BLaER1 treated with 17β-estradiol and CSF1 and Interleukin-3, amounts not matched to agents 10 nM and 100 nM (cell line): ENCODE data around the gene MYDGF.

ENCODE experiments used
- H3K27ac ChIP-seq, 11 experiments: shearing (Covaris generic); formaldehyde crosslinking; 2 replicates each; pipeline ENCODE4 v1.8.1; 2022
- H3K27me3 ChIP-seq, 11 experiments: shearing (Covaris generic); formaldehyde crosslinking; 2 replicates each; pipeline ENCODE4 v1.8.1; 2022
- H3K36me3 ChIP-seq, 11 experiments: shearing (Covaris generic); formaldehyde crosslinking; 2 replicates each; pipeline ENCODE4 v1.8.1; 2022
- H3K4me1 ChIP-seq, 10 experiments: shearing (Covaris generic); formaldehyde crosslinking; 2 replicates each; pipeline ENCODE4 v1.8.1; 2022
- H3K4me2 ChIP-seq, 11 experiments: shearing (Covaris generic); formaldehyde crosslinking; 2 replicates each; pipeline ENCODE4 v1.8.1; 2022
- H3K4me3 ChIP-seq, 10 experiments: shearing (Covaris generic); formaldehyde crosslinking; 2 replicates each; pipeline ENCODE4 v1.8.1; 2022
- H3K9ac ChIP-seq, 11 experiments: shearing (Covaris generic); formaldehyde crosslinking; 2 replicates each; pipeline ENCODE4 v1.8.1; 2022
- H3K9me3 ChIP-seq, 11 experiments: shearing (Covaris generic); formaldehyde crosslinking; replicated peaks in 1 of 11; 2 replicates each; pipeline ENCODE4 v1.8.1; 2022
- H4K20me1 ChIP-seq, 11 experiments: shearing (Covaris generic); formaldehyde crosslinking; 2 replicates each; pipeline ENCODE4 v1.8.1; 2022
- Cebpa-rat ChIP-seq, 11 experiments: shearing (Covaris generic); IDR thresholded peaks; 2 replicates each; pipeline ENCODE4 v1.8.1; 2022

MYDGF gene

GRCh38 chr19:4676955-4677731, 7.0 kb upstream of the MYDGF start:
- no peaks in the 10 kb centered on the region for H3K27me3 ChIP-seq
- no peak overlapping the region for H3K9ac ChIP-seq
- H3K36me3 ChIP-seq, result peaks cover 51 to 75% (median 65%) of the 10 kb centered on the region in 11 experiments
- H3K4me2 ChIP-seq, result no peak overlapping the region
- H3K4me1 ChIP-seq, result peaks cover 0 to 5% (median 0%) of the 10 kb centered on the region in 10 experiments; a peak in 1 of 20 replicates
- TF ChIP-seq Cebpa-rat (IDR thresholded peaks at IDR 0.05), result no peak
- H3K4me3 ChIP-seq, result no peak overlapping the region
- H4K20me1 ChIP-seq, result peaks cover 0 to 44% (median 0%) of the 10 kb centered on the region in 11 experiments; a peak in 10 of 22 replicates
- H3K9me3 ChIP-seq, result no peaks in the 10 kb centered on the region
- H3K27ac ChIP-seq, result no peak overlapping the region

DNA sequence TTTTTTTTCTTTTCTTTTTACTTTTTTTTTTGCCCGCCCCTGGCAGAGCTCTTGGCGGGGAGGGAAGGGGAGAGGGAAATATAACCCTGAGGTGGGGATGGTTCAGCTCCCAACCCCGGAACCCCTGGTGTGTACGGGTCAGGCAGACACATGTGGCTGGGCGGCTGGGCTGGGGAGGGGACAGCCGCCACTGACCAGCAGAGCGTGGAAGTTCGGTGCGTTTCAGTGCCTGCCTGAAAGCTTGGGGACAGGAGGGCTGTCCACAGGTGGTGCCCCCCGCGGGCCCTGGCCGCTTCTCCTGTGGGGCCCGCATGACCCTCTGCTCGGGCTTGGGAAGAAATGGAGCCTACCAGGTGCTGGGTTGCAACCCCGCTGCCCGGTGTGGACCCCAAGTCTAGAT, 5.2 kb upstream of the MYDGF start:
- Histone ChIP-seq H3K4me2 (no peak overlapping the region), H3K4me1 (peaks cover 0 to 11% (median 4%) of the 10 kb centered on the region in 10 experiments; a peak in 8 of 20 replicates), H3K9me3 (no peaks in the 10 kb centered on the region), H3K36me3 (peaks cover 36 to 57% (median 48%) of the 10 kb centered on the region in 11 experiments), H3K27me3 (no peaks in the 10 kb centered on the region), H3K9ac (no peak overlapping the region), H3K27ac (no peak overlapping the region), H4K20me1 (peaks cover 0 to 42% (median 0%) of the 10 kb centered on the region in 11 experiments; a peak in 10 of 22 replicates), H3K4me3 (no peak overlapping the region)
- TF ChIP-seq Cebpa-rat (IDR thresholded peaks at IDR 0.05), result no peak

DNA sequence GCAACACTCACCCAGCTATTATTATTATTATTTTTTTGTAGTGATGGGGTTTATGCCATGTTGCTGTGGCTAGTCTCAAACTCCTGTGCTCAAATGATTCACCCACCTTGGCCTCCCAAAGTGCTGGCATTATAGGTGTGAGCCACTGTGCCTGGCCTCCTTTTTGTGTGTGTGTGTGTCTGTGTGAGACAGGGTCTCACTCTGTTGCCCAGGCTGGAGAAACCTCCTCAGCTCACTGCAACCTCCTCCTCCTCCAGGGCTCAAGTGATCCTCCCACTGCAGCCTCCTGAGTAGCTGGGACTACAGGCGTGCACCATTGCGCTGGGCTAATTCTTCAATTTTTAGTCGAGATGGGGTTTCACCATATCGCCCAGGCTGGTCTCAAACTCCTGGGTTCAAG, 3.6 kb upstream of the MYDGF start:
- Histone ChIP-seq H3K36me3 (peaks cover 31 to 52% (median 40%) of the 10 kb centered on the region in 11 experiments), H3K27me3 (no peaks in the 10 kb centered on the region), H3K4me3 (no peak overlapping the region), H3K9me3 (no peaks in the 10 kb centered on the region), H3K27ac (no peak overlapping the region), H4K20me1 (peaks cover 0 to 34% (median 8%) of the 10 kb centered on the region in 11 experiments; a peak in 15 of 22 replicates), H3K4me2 (no peak overlapping the region), H3K9ac (no peak overlapping the region), H3K4me1 (peaks cover 7 to 17% (median 12%) of the 10 kb centered on the region in 10 experiments)
- TF ChIP-seq Cebpa-rat (IDR thresholded peaks at IDR 0.05), result no peak

DNA sequence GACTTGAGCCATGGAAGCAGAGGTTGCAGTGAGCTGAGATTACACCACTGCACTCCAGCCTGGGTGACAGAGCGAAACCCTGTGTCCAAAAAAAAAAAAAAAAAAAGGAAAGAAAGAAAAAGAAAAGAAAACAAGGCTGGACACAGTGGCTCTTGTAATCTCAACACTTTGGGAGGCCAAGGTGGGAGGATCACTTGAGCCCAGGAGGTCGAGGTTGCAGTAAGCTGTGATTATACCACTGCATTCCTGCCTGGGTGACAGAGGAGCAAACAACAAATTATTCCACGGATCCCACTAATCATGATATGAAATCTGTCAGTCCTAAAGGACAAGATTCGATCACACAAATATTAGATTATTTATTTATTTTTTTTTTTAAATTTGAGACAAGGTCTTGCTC, 3.1 kb upstream of the MYDGF start:
- peaks cover 11 to 22% (median 15%) of the 10 kb centered on the region in 10 experiments for H3K4me1 ChIP-seq
- H3K4me3 ChIP-seq, result no peak overlapping the region
- no peaks in the 10 kb centered on the region for H3K27me3 ChIP-seq
- no peak for TF ChIP-seq Cebpa-rat (IDR thresholded peaks at IDR 0.05)
- H3K9me3 ChIP-seq, result no peaks in the 10 kb centered on the region
- no peak overlapping the region for H3K27ac ChIP-seq
- peaks cover 31 to 52% (median 40%) of the 10 kb centered on the region in 11 experiments for H3K36me3 ChIP-seq
- no peak overlapping the region for H3K9ac ChIP-seq
- peaks cover 0 to 29% (median 9%) of the 10 kb centered on the region in 11 experiments; a peak in 15 of 22 replicates for H4K20me1 ChIP-seq
- H3K4me2 ChIP-seq, result no peak overlapping the region

- TF ChIP-seq Cebpa-rat (IDR thresholded peaks at IDR 0.05), result no peak
- H3K36me3 ChIP-seq, result peaks cover 27 to 52% (median 41%) of the 10 kb centered on the region in 11 experiments
- H3K9me3 ChIP-seq, result no peaks in the 10 kb centered on the region
- H3K4me3 ChIP-seq, result no peak overlapping the region
- no peak overlapping the region for H3K27ac ChIP-seq
- H3K4me2 ChIP-seq, result peak overlapping the region in 1 of 11 experiments; percentile 16; a peak in 1 of 22 replicates
- H3K4me1 ChIP-seq, result peaks cover 12 to 39% (median 30%) of the 10 kb centered on the region in 10 experiments
- no peaks in the 10 kb centered on the region for H3K27me3 ChIP-seq
- no peak overlapping the region for H3K9ac ChIP-seq
- H4K20me1 ChIP-seq, result peaks cover 0 to 28% (median 7%) of the 10 kb centered on the region in 11 experiments; a peak in 11 of 22 replicates
Observed at GRCh38 chr19:4671185-4671851, 1.2 kb upstream of the MYDGF start.

DNA sequence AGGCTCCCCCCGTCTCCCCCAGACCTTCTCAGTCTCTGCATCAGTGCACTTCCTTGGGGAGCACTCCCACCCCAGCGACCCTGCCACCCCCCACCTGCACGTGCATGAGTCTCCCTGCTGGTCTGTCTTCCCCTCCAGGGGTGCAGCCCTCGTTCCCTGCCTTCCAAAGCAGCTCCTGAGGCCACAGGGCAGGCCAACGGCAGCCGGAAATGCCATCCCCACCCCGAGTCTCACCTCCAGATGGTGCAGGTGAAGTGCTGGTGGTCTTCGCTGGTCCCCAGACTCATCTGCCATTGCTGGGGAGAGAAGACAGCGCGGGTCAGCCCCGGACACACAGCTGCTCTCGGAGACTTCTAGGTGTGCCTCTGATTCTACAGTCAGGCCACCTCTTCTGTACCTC, 5.5 kb downstream of the MYDGF start:
- H3K4me2 ChIP-seq, result peak overlapping the region in 2 of 11 experiments; percentile 7 to 15; a peak in 2 of 22 replicates
- no peaks in the 10 kb centered on the region for H3K27me3 ChIP-seq
- no peak overlapping the region; a peak in 1 of 22 replicates for H3K9ac ChIP-seq
- H3K9me3 ChIP-seq, result no peaks in the 10 kb centered on the region
- no peak overlapping the region; a peak in 1 of 22 replicates for H3K27ac ChIP-seq
- H3K4me1 ChIP-seq, result peaks cover 15 to 73% (median 39%) of the 10 kb centered on the region in 10 experiments
- no peak for TF ChIP-seq Cebpa-rat (IDR thresholded peaks at IDR 0.05)
- peaks cover 23 to 87% (median 63%) of the 10 kb centered on the region in 11 experiments; a peak in 21 of 22 replicates for H4K20me1 ChIP-seq
- H3K36me3 ChIP-seq, result peaks cover 71 to 90% (median 86%) of the 10 kb centered on the region in 11 experiments
- H3K4me3 ChIP-seq, result no peak overlapping the region

DNA sequence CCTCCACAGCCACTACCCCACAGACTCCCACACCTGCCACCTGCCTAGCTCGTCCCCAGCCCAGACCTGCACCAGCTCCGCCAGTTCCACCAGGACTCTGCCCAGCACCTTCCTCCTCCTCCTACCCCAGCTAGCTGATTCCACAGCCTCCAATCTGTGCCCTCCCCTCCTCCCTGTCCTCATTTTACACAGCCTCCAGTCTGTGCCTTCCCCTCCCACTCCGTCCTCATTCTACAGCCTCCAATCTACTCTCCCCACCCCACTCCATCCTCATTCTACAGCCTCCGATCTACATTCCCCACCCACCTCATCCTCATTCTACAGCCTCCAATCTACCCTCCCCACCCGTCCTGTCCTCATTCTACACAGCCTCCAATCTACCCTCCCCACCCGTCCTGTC, 7.3 kb downstream of the MYDGF start:
- no peak overlapping the region for H3K4me2 ChIP-seq
- no peaks in the 10 kb centered on the region for H3K27me3 ChIP-seq
- no peaks in the 10 kb centered on the region for H3K9me3 ChIP-seq
- peaks cover 4 to 56% (median 26%) of the 10 kb centered on the region in 10 experiments; a peak in 17 of 20 replicates for H3K4me1 ChIP-seq
- peak overlapping the region in 2 of 11 experiments; percentile 14 to 56; a peak in 2 of 22 replicates for H3K9ac ChIP-seq
- peaks cover 28 to 93% (median 71%) of the 10 kb centered on the region in 11 experiments; a peak in 21 of 22 replicates for H4K20me1 ChIP-seq
- H3K36me3 ChIP-seq, result peaks cover 82 to 93% (median 91%) of the 10 kb centered on the region in 11 experiments
- no peak overlapping the region for H3K27ac ChIP-seq
- no peak overlapping the region for H3K4me3 ChIP-seq
- TF ChIP-seq Cebpa-rat (IDR thresholded peaks at IDR 0.05), result no peak

DNA sequence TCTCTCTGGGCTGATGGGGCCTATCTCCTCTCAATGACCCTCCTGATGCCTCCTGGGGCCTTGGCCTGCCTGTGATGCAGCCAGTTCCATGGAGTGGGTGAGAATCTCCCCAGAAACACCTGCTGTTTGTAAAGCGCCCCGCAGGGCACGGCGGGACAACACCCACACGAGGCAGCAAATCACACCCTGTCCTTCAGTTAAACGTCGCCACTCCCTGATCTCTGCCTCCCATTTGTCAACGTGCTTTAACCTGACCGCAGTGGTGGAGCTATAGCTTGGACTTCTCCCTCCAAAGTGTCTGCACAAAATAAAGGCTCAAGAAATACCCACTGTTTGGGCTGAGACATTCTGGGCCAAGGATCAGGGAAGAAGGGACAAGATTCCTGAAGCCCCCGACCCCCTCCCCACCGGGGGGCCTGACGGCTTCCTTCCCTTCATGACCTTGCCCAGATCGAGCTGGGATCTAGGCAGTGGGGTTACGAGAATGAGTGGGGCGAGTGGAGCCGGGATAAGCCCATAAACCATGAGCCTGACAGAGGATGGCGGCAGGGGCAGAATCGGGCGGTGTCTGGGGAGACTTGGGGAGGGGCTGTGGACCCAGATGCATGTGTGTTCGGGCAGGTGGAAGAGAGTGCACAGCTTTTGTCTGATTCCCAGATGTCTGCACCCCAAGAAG, 8.0 kb downstream of the MYDGF start:
- peaks cover 84 to 93% (median 91%) of the 10 kb centered on the region in 11 experiments for H3K36me3 ChIP-seq
- H4K20me1 ChIP-seq, result peaks cover 28 to 93% (median 78%) of the 10 kb centered on the region in 11 experiments; a peak in 21 of 22 replicates
- peak overlapping the region in 1 of 11 experiments; percentile 7; a peak in 1 of 22 replicates for H3K27ac ChIP-seq
- no peak overlapping the region for H3K4me2 ChIP-seq
- H3K4me1 ChIP-seq, result peaks cover 8 to 49% (median 23%) of the 10 kb centered on the region in 10 experiments; a peak in 17 of 20 replicates
- peak overlapping the region in 7 of 11 experiments; percentile 4 to 56 (median 23); a peak in 5 of 22 replicates for H3K9ac ChIP-seq
- no peaks in the 10 kb centered on the region for H3K27me3 ChIP-seq
- no peak overlapping the region for H3K4me3 ChIP-seq
- no peaks in the 10 kb centered on the region for H3K9me3 ChIP-seq
- no peak for TF ChIP-seq Cebpa-rat (IDR thresholded peaks at IDR 0.05)
